ENCODE results near the gene TKTL1. TPM values are rescaled to one million over a fixed set of nuclear protein-coding genes. Genes with fewer than 3 reads are reported as not detected.

The TKTL1 gene
- not detected in 2 replicates for polyA plus RNA-seq

GRCh38 chrX:154295664-154296310, at the start of gene TKTL1:
Gene TKTL1 (plus strand): TSS chrX:154295795. CDS start chrX:154295860, 65 bp downstream.

GRCh38 chrX:154257282-154257681, 38.3 kb upstream of the TKTL1 start, which contains the start of gene OPN1MW3:
Gene OPN1MW3 (plus strand): TSS chrX:154257582. CDS start chrX:154257620, 38 bp downstream.

GRCh38 chrX:154294791-154295574, 612 bp upstream of the TKTL1 start, which contains the start of gene TEX28:
Gene TEX28 (minus strand): TSS chrX:154295124. CDS start chrX:154292117, 3,007 bp downstream.

GRCh38 chrX:154374313-154375155, 78.9 kb downstream of the TKTL1 start, which contains the start of gene FLNA:
Gene FLNA (minus strand): TSS chrX:154374634. CDS start chrX:154371245, 3,389 bp downstream.

GRCh38 chrX:154378799-154379568, 83.4 kb downstream of the TKTL1 start, which contains the start of gene EMD:
Gene EMD (plus strand): TSS chrX:154379295. CDS start chrX:154379485, 190 bp downstream.

Other genes starting within 250 kb of the TKTL1 start
- gene MECP2, start 198.1 kb upstream of the TKTL1 start, polyA plus RNA-seq, result 4.3 and 6.9 TPM in 2 replicates
- not detected in 2 replicates for gene OPN1LW, start 151.6 kb upstream of the TKTL1 start, polyA plus RNA-seq
- not detected in 2 replicates for gene OPN1MW, start 113.2 kb upstream of the TKTL1 start, polyA plus RNA-seq
- not detected in 2 replicates for gene OPN1MW2, start 76.0 kb upstream of the TKTL1 start, polyA plus RNA-seq
- gene OPN1MW3, start 38.2 kb upstream of the TKTL1 start, polyA plus RNA-seq, result not detected in 2 replicates
- gene TEX28, start 671 bp upstream of the TKTL1 start, polyA plus RNA-seq, result not detected in 2 replicates
- gene FLNA, start 78.8 kb downstream of the TKTL1 start, polyA plus RNA-seq, result 4.9 TPM in 1 of 2 replicates, not detected in the other
- 1.6 and 2.0 TPM in 2 replicates for gene EMD, start 83.5 kb downstream of the TKTL1 start, polyA plus RNA-seq
- 317 and 487 TPM in 2 replicates for gene RPL10, start 102.6 kb downstream of the TKTL1 start, polyA plus RNA-seq
- gene DNASE1L1, start 113.5 kb downstream of the TKTL1 start, polyA plus RNA-seq, result not detected in 2 replicates
- gene TAFAZZIN, start 115.7 kb downstream of the TKTL1 start, polyA plus RNA-seq, result 1.9 and 14.5 TPM in 2 replicates
- 42.0 and 42.2 TPM in 2 replicates for gene ATP6AP1, start 132.9 kb downstream of the TKTL1 start, polyA plus RNA-seq
- 72.2 and 103 TPM in 2 replicates for gene GDI1, start 141.4 kb downstream of the TKTL1 start, polyA plus RNA-seq
- gene FAM50A, start 148.3 kb downstream of the TKTL1 start, polyA plus RNA-seq, result 5.7 and 8.8 TPM in 2 replicates
- gene PLXNA3, start 162.5 kb downstream of the TKTL1 start, polyA plus RNA-seq, result not detected in 2 replicates
- gene LAGE3, start 183.5 kb downstream of the TKTL1 start, polyA plus RNA-seq, result 16.5 and 16.8 TPM in 2 replicates
- 6.2 and 8.0 TPM in 2 replicates for gene UBL4A, start 190.8 kb downstream of the TKTL1 start, polyA plus RNA-seq
- 1.1 and 1.7 TPM in 2 replicates for gene SLC10A3, start 194.8 kb downstream of the TKTL1 start, polyA plus RNA-seq
- gene FAM3A, start 220.4 kb downstream of the TKTL1 start, polyA plus RNA-seq, result 2.3 and 7.8 TPM in 2 replicates